K562 (cell line): Measurements from ENCODE around the gene SLC2A4RG.

ENCODE experiments used
- BRCA1 ChIP-seq, 2 experiments: fragments of 450-650 bp in 1 of 2; sonication (generic) in 1 of 2; formaldehyde crosslinking in 1 of 2; IDR thresholded peaks; 2 replicates each; pipeline versions ENCODE4 v1.5.0 to v1.6.1; 2017 to 2020; ENCODE audit warnings: mild to moderate bottlenecking in 1 of 2, missing genetic modification reagents in 1 of 2
- CBX2 ChIP-seq: fragments of 200-600 bp; sonication (generic); IDR thresholded peaks from one replicate; pipeline ENCODE4 v1.6.1; 2012; ENCODE audit warnings: mild to moderate bottlenecking, low read length, inconsistent platforms; ENCODE audit not compliant: insufficient read depth, poor library complexity, severe bottlenecking
- ELF1 ChIP-seq: fragments of 200-800 bp; sonication (Bioruptor generic); IDR thresholded peaks from 2 replicates; pipeline ENCODE4 v1.6.1; 2016; ENCODE audit warnings: missing genetic modification characterization, missing compliant biosample characterization
- POLR2AphosphoS5 ChIP-seq: IDR thresholded peaks from 2 replicates; pipeline ENCODE4 v1.6.1; 2011; ENCODE audit warnings: mild to moderate bottlenecking, low read depth, low read length, moderate library complexity; ENCODE audit not compliant: control insufficient read depth, insufficient read depth
- PTTG1 ChIP-seq: fragments of 450-650 bp; IDR thresholded peaks from 2 replicates; pipeline ENCODE4 v1.6.1; 2016; ENCODE audit warnings: low read depth, mild to moderate bottlenecking, missing genetic modification characterization, missing compliant biosample characterization
- RBFOX2 ChIP-seq: fragments of 200-400 bp; formaldehyde crosslinking; IDR thresholded peaks from 2 replicates; pipeline ENCODE4 v1.6.1; 2017; ENCODE audit warnings: low read depth, mild to moderate bottlenecking, low read length, moderate library complexity
- STAT5A ChIP-seq: IDR thresholded peaks from 2 replicates; pipeline ENCODE4 v1.6.1; 2012; ENCODE audit warnings: low read length, inconsistent platforms, borderline replicate concordance
- ZNF175 ChIP-seq: fragments of 200-800 bp; sonication (Bioruptor generic); IDR thresholded peaks from 2 replicates; pipeline ENCODE4 v1.6.1; 2016; ENCODE audit warnings: low read depth, mild to moderate bottlenecking, missing genetic modification characterization, missing compliant biosample characterization
- ZNF24 ChIP-seq: fragments of 450-650 bp; IDR thresholded peaks from 2 replicates; pipeline ENCODE4 v1.6.1; 2016
- ZNF253 ChIP-seq: fragments of 250-450 bp; sonication (Bioruptor Pico); conservative IDR thresholded peaks from 2 replicates; pipeline ENCODE4 v1.6.1; 2021; ENCODE audit warnings: mild to moderate bottlenecking
- TF ChIP-seq, protein P1 (sequence below), 3 experiments: IDR thresholded peaks in 2 of 3; conservative IDR thresholded peaks in 1 of 3; 2 replicates each; pipeline ENCODE4 v1.5.1; 2011 to 2012; ENCODE audit warnings: low read length in 3 of 3, mild to moderate bottlenecking in 3 of 3, control low read depth in 2 of 3, improper control_type of control experiment in 1 of 3, inconsistent platforms in 1 of 3, low read depth in 1 of 3, mixed read lengths in 1 of 3, moderate library complexity in 1 of 3; ENCODE audit not compliant: insufficient read depth in 2 of 3
- TF ChIP-seq, protein P2 (sequence below): fragments of 250-450 bp; sonication (Bioruptor Pico); IDR thresholded peaks from 2 replicates; pipeline ENCODE4 v1.5.0; 2021
- TF ChIP-seq, protein P3 (sequence below), 2 experiments: fragments of 200-800 bp in 1 of 2; sonication (Bioruptor generic) in 1 of 2; sonication (generic) in 1 of 2; formaldehyde crosslinking in 1 of 2; IDR thresholded peaks in 1 of 2; conservative IDR thresholded peaks in 1 of 2; 2 replicates each; pipeline versions ENCODE4 v1.5.0 to v1.6.1; 2016 to 2020; ENCODE audit warnings: missing compliant biosample characterization in 1 of 2, missing genetic modification characterization in 1 of 2, missing genetic modification reagents in 1 of 2
- TF ChIP-seq, protein P4 (sequence below): sonication (generic); formaldehyde crosslinking; IDR thresholded peaks from 2 replicates; pipeline ENCODE4 v1.8.0; 2022; ENCODE audit warnings: missing genetic modification reagents, mild to moderate bottlenecking, moderate library complexity, borderline replicate concordance

DNA sequence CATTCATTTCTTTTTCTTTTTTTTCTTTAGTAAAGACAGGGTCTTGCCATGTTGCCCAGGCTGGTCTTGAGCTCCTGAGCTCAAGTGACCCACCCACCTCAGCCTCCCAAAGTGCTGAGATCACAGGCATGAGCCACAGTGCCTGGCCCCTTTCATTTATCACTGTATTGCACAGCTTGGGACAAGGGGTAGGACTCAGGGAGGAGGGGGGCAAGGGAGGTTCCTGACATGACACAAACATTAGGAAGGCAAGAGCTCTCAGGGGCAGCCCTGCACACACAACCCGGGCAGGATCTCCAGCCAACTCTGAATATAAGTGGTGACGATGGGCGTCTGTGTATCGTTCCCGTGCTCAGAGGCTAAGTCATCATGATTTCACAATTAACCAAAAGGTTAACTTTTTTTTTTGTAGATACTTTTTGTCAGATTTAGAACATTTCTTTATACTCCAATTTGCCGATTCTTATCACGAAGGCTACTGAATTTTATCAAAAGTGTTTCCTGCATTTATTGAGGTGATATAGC lies 19.9 kb downstream of the SLC2A4RG start:
- TF ChIP-seq ELF1 (no peak), ZNF253 (no peak), CBX2 (no peak), STAT5A (no peak), ZNF24 (no peak), BRCA1 (IDR thresholded peaks at IDR 0.05) (no peak), BRCA1 (CRISPR knock-in tag; IDR thresholded peaks at IDR 0.05) (no peak), POLR2AphosphoS5 (no peak), PTTG1 (no peak), ZNF175 (CRISPR knock-in tag) (no peak), RBFOX2 (no peak)
- TF ChIP-seq, protein P1, sequence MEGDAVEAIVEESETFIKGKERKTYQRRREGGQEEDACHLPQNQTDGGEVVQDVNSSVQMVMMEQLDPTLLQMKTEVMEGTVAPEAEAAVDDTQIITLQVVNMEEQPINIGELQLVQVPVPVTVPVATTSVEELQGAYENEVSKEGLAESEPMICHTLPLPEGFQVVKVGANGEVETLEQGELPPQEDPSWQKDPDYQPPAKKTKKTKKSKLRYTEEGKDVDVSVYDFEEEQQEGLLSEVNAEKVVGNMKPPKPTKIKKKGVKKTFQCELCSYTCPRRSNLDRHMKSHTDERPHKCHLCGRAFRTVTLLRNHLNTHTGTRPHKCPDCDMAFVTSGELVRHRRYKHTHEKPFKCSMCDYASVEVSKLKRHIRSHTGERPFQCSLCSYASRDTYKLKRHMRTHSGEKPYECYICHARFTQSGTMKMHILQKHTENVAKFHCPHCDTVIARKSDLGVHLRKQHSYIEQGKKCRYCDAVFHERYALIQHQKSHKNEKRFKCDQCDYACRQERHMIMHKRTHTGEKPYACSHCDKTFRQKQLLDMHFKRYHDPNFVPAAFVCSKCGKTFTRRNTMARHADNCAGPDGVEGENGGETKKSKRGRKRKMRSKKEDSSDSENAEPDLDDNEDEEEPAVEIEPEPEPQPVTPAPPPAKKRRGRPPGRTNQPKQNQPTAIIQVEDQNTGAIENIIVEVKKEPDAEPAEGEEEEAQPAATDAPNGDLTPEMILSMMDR (IDR thresholded peaks at IDR 0.05 in 2 of 3, conservative IDR thresholded peaks at IDR 0.05 in 1 of 3; ENCODE audit: insufficient read depth in 2 of 3, low read depth in 1 of 3, low read length in 3 of 3): no peak
- TF ChIP-seq, protein P2, sequence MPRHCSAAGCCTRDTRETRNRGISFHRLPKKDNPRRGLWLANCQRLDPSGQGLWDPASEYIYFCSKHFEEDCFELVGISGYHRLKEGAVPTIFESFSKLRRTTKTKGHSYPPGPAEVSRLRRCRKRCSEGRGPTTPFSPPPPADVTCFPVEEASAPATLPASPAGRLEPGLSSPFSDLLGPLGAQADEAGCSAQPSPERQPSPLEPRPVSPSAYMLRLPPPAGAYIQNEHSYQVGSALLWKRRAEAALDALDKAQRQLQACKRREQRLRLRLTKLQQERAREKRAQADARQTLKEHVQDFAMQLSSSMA (CRISPR knock-in tag): no peak
- TF ChIP-seq, protein P3, sequence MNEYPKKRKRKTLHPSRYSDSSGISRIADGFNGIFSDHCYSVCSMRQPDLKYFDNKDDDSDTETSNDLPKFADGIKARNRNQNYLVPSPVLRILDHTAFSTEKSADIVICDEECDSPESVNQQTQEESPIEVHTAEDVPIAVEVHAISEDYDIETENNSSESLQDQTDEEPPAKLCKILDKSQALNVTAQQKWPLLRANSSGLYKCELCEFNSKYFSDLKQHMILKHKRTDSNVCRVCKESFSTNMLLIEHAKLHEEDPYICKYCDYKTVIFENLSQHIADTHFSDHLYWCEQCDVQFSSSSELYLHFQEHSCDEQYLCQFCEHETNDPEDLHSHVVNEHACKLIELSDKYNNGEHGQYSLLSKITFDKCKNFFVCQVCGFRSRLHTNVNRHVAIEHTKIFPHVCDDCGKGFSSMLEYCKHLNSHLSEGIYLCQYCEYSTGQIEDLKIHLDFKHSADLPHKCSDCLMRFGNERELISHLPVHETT (CRISPR knock-in tag; conservative IDR thresholded peaks at IDR 0.05 in 1 of 2, IDR thresholded peaks at IDR 0.05 in 1 of 2): no peak
- TF ChIP-seq, protein P4, sequence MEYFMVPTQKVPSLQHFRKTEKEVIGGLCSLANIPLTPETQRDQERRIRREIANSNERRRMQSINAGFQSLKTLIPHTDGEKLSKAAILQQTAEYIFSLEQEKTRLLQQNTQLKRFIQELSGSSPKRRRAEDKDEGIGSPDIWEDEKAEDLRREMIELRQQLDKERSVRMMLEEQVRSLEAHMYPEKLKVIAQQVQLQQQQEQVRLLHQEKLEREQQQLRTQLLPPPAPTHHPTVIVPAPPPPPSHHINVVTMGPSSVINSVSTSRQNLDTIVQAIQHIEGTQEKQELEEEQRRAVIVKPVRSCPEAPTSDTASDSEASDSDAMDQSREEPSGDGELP: no peak
